Psoas muscle (tissue), 8 donors: ENCODE data around the gene SH3BP4. TPM values are rescaled to one million over a fixed set of nuclear protein-coding genes. Genes with fewer than 3 reads are reported as not detected.

Experiments
- ATAC-seq, 4 donors: fragments of 200-7000 bp; cut with Tn5 transposase; one replicate each; pipeline ENCODE4 v1.9.1; 2020; ENCODE audit warnings: moderate library complexity in 3 of 4, mild to moderate bottlenecking in 2 of 4
- DNase-seq, 2 donors: peaks; one replicate each; pipeline ENCODE4 v3.0.0-alpha.2; 2020
- H3K27ac ChIP-seq: fragments of 200-600 bp; one replicate; pipeline ENCODE4 v1.8.0; 2022
- H3K27me3 ChIP-seq, 3 donors: fragments of 200-600 bp in 1 of 3; one replicate each; pipeline versions ENCODE4 v1.6.1 to v1.8.0; 2013 to 2022; ENCODE audit warnings: low read length in 2 of 3, mild to moderate bottlenecking in 2 of 3, moderate library complexity in 1 of 3; ENCODE audit not compliant: insufficient read depth in 3 of 3
- H3K36me3 ChIP-seq, 2 donors: fragments of 200-600 bp in 1 of 2; one replicate each; pipeline versions ENCODE4 v1.6.1 to v1.8.0; 2013 to 2022; ENCODE audit warnings: low read depth in 1 of 2, mild to moderate bottlenecking in 1 of 2, moderate library complexity in 1 of 2; ENCODE audit not compliant: insufficient read depth in 1 of 2
- H3K4me1 ChIP-seq: fragments of 200-600 bp; one replicate; pipeline ENCODE4 v1.8.0; 2022
- H3K4me3 ChIP-seq: fragments of 200-600 bp; one replicate; pipeline ENCODE4 v1.8.0; 2022; ENCODE audit warnings: mild to moderate bottlenecking
- H3K9me3 ChIP-seq: fragments of 200-600 bp; one replicate; pipeline ENCODE4 v1.8.0; 2022
- CTCF ChIP-seq: fragments of 200-600 bp; IDR thresholded peaks from one replicate; pipeline ENCODE4 v1.8.0; 2022; ENCODE audit warnings: antibody characterized with exemption
- WGBS, 3 donors: extraction: QIAGEN DNeasy Blood & Tissue Kit; methylation state at CpG; one replicate each; pipeline versions ENCODE4 v1.1.6 to v1.1.7; 2013; 5-methylcytosine and 5-hydroxymethylcytosine counted together
- intact Hi-C, 2 donors: fragments of 100-400 bp; cut with DNase I; formaldehyde crosslinking; loops; one replicate each; pipeline versions ENCODE4 v1.11.0 to v1.14.2; 2022
- polyA plus RNA-seq, 3 donors: library from polyadenylated mRNA; stranded (reverse); fragments of 200-250 nt; gene quantifications; one replicate each; pipeline ENCODE4 v1.2.3, GENCODE V29; 2013
- total RNA-seq, 4 donors: library from RNA; stranded (reverse); fragmentation: NEBNext Ultra II Directional in 2 of 4; extraction: Animal tissue kit (Norgen Biotek cat#: 25700) in 2 of 4; gene quantifications; one replicate each; pipeline versions ENCODE4 v1.2.1 to v1.2.4, GENCODE V29; 2021 to 2023
- donor health status: healthy with polysubstance abuse.
- donor health status: DM: no; HTN: no; CAD: no; lungs with moderate emphysema.
- donor health status: Bipolar disorder and iron deficiency.
- donor health status: healthy.
- donor health status: DM: yes; HTN: yes; CAD: no.
- donor health status: DM: no; HTN: no; CAD: no.
- donor health status: DM: no; HTN: no; CAD: no.
- donor health status: DM: yes; HTN: yes; CAD: no.

The SH3BP4 gene
- total and polyA plus RNA-seq, 7 donors, result 3.0 to 14.9 (median 9.4) TPM

DNA sequence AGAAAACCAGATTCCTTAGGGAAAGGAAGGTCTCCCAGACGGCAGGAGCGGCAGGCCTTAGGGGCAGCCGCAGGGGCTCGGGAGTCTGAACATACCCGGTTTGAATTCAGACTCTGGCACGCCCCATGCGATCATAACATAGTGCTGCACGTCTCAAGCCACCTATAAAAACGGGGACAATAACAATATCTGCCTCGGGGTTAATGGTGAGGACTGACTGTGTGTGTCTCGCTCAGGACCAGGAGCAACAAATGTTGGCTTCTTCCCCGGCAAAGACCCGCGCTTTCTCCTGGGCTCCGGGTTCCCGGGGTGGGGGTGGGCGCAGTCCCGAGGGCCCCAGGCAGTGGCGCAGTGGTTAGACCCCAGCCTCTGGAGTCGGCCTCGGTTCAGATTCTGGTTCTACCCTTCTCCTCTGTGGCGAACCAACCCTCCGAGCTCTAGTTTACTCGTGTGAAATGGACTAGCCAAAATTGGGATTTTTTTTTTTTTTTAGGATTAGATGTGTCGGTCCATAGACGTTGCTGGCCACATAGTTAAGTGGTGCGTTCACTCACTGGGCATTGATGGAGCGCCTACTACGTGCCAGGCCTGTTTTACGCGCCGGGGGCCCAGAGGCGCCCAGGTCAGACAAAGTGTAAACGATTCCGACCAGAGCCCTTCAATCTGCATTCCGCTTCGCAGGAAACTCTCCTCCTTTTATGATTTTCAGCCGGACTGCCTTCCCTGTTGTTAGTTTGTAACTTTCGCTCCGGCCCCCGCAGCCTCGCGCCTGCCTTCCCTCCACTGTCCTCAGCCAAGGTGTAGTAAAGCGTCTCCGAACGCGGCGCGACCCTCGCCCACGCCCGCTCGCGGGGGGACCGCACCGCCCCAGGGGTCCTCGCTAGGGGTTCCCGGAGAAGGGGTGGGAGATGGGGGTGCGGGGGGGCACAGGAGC is 820 bp upstream of the SH3BP4 start:
- H3K27ac ChIP-seq, result peak overlapping the region; percentile 65
- ATAC-seq, result peak; percentile 23 to 58 (median 40)
- H3K27me3 ChIP-seq, result peaks cover 0 to 17% (median 2%) of the 10 kb centered on the region in 3 donors
- intact Hi-C loops, result no loop called here
- no peaks in the 10 kb centered on the region for H3K4me1 ChIP-seq
- H3K36me3 ChIP-seq, result no peaks in the 10 kb centered on the region
- H3K9me3 ChIP-seq, result no peaks in the 10 kb centered on the region
- peak overlapping the region; percentile 76 for H3K4me3 ChIP-seq
- TF ChIP-seq CTCF, result no peak
- 14 to 20% (median 19%) methylated on average over 53 to 59 of the region's 59 CpGs for WGBS, 3 donors
- DNase-seq, result peak in 1 of 2 donors; percentile 64

DNA sequence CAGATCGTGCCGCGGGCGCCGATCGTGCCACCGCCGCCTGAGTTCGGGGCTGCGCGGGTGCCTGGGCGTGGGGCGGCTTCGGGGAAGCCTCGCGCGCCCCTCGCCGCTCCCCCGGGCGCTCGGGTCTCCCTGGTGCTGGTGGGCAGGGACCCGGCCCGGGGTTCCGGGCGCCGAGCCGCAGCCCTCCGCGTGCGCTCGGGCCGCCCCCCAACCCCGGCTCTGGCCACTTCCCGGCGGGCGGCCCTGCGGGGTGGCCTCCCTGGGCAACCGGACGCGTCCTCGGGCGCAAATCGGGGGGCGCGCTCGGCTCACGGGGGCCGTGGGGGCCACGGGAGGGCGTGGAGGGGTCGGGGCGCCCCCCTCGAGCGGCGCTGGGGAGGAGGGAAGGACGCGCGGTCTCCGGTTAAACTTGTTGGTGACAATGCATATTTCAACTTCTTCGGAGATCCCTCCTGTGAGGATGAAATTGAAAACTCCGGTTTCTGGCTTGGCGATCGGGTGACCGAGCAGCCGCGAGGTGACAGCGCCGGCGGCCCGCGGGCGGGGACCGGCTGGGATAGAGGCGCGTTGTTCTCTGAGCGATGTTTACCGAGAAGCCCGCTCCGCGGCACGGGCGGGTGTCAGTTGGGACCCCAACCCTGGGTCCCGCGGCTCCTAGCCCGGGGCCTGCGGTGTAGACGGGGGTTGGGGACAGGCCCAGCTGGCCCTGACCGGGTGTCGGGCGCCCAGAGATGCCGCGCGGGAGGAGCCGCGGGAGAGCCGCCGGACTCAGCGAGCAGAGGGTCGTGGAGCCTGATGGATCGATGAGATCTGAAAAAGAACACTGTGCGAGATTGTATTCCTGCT is 676 bp downstream of the SH3BP4 start:
- ATAC-seq (peak; percentile 18 to 61 (median 30)), DNase-seq (no peak)
- intact Hi-C loops, result no loop called here
- Histone ChIP-seq H3K27ac (peak overlapping the region; percentile 67), H3K4me1 (peaks cover 4% of the 10 kb centered on the region), H3K9me3 (no peaks in the 10 kb centered on the region), H3K27me3 (peaks cover 0 to 17% (median 2%) of the 10 kb centered on the region in 3 donors), H3K36me3 (no peaks in the 10 kb centered on the region), H3K4me3 (peak overlapping the region; percentile 78)
- no peak for TF ChIP-seq CTCF
- 1 to 3% (median 2%) methylated on average over 68 to 102 of the region's 102 CpGs for WGBS, 3 donors

GRCh38 chr2:234953116-234954031 is 1.6 kb downstream of the SH3BP4 start:
- no peak for TF ChIP-seq CTCF
- no peaks in the 10 kb centered on the region for H3K9me3 ChIP-seq
- peaks cover 4% of the 10 kb centered on the region for H3K4me1 ChIP-seq
- WGBS, 3 donors, result 68 to 70% (median 69%) methylated on average over 20 of the region's 20 CpGs
- H3K27me3 ChIP-seq, result peaks cover 0 to 17% (median 2%) of the 10 kb centered on the region in 3 donors
- peak overlapping the region; percentile 78 for H3K4me3 ChIP-seq
- no peak for ATAC-seq
- intact Hi-C loops, result no loop called here
- DNase-seq, result no peak
- H3K36me3 ChIP-seq, result no peaks in the 10 kb centered on the region
- peak overlapping the region; percentile 67 for H3K27ac ChIP-seq

- H3K4me3 ChIP-seq, result peak overlapping the region; percentile 78
- H3K27ac ChIP-seq, result no peak overlapping the region
- H3K36me3 ChIP-seq, result no peaks in the 10 kb centered on the region
- no peak for TF ChIP-seq CTCF
- ATAC-seq (no peak), DNase-seq (no peak)
- peaks cover 4% of the 10 kb centered on the region for H3K4me1 ChIP-seq
- 70 to 81% (median 72%) methylated on average over 8 of the region's 8 CpGs for WGBS, 3 donors
- H3K27me3 ChIP-seq, result peaks cover 0 to 17% (median 2%) of the 10 kb centered on the region in 3 donors
- intact Hi-C loops, result no loop called here
- H3K9me3 ChIP-seq, result no peaks in the 10 kb centered on the region
Observed at GRCh38 chr2:234954551-234954992, 2.8 kb downstream of the SH3BP4 start.
